WERI-Rb-1 (cell line): ENCODE data around the gene SETD1A.

ENCODE experiments used
- DNase-seq: peaks from one replicate; pipeline ENCODE4 v3.0.0-alpha.2; 2020
- H3K27ac ChIP-seq: fragments of 250-450 bp; sonication (Bioruptor Pico); 2 replicates; pipeline ENCODE4 v1.5.1; 2020; ENCODE audit warnings: mild to moderate bottlenecking, moderate library complexity
- H3K27me3 ChIP-seq: fragments of 250-450 bp; sonication (Bioruptor Pico); 2 replicates; pipeline ENCODE4 v1.5.1; 2021; ENCODE audit warnings: mild to moderate bottlenecking, low read depth, moderate library complexity; ENCODE audit not compliant: insufficient read depth, severe bottlenecking
- H3K36me3 ChIP-seq: fragments of 250-450 bp; sonication (Bioruptor Pico); 2 replicates; pipeline ENCODE4 v1.5.1; 2020; ENCODE audit warnings: mild to moderate bottlenecking, moderate library complexity
- H3K4me3 ChIP-seq: 2 replicates; pipeline ENCODE4 v1.5.1; 2011; ENCODE audit warnings: low read depth, mild to moderate bottlenecking, control low read depth, low read length
- H3K9me3 ChIP-seq: fragments of 250-450 bp; sonication (Bioruptor Pico); 2 replicates; pipeline ENCODE4 v1.5.1; 2021; ENCODE audit warnings: mild to moderate bottlenecking, moderate library complexity; ENCODE audit not compliant: severe bottlenecking
- CTCF ChIP-seq: IDR thresholded peaks from 2 replicates; pipeline ENCODE4 v1.5.1; 2011; ENCODE audit warnings: low read depth, mild to moderate bottlenecking, control low read depth, inconsistent platforms, low read length

The SETD1A gene

GRCh38 chr16:31002862-31003341 lies 45.3 kb downstream of the SETD1A start:
- Histone ChIP-seq H3K9me3 (no peaks in the 10 kb centered on the region), H3K27ac (peak overlapping the region; percentile 87), H3K4me3 (no peak overlapping the region), H3K27me3 (no peaks in the 10 kb centered on the region), H3K36me3 (peaks cover 4% of the 10 kb centered on the region; the same call in 1 of the 2 replicates)
- TF ChIP-seq CTCF: no peak
- peak; percentile 67 for DNase-seq

- Histone ChIP-seq H3K27ac (peak overlapping the region; percentile 87), H3K27me3 (no peaks in the 10 kb centered on the region), H3K36me3 (peaks cover 4% of the 10 kb centered on the region; the same call in 1 of the 2 replicates), H3K9me3 (no peaks in the 10 kb centered on the region), H3K4me3 (no peak overlapping the region)
- TF ChIP-seq CTCF: no peak
- no peak for DNase-seq
Measured at GRCh38 chr16:31003744-31004143, 46.2 kb downstream of the SETD1A start.

GRCh38 chr16:31004658-31005057 lies 47.1 kb downstream of the SETD1A start:
- no peak for TF ChIP-seq CTCF
- Histone ChIP-seq H3K36me3 (peaks cover 4% of the 10 kb centered on the region; the same call in 1 of the 2 replicates), H3K27ac (no peak overlapping the region), H3K27me3 (no peaks in the 10 kb centered on the region), H3K9me3 (no peaks in the 10 kb centered on the region), H3K4me3 (no peak overlapping the region)
- DNase-seq: no peak

GRCh38 chr16:31005350-31006085 lies 48.0 kb downstream of the SETD1A start:
- H3K27me3 ChIP-seq: no peaks in the 10 kb centered on the region
- peaks cover 4% of the 10 kb centered on the region; the same call in 1 of the 2 replicates for H3K36me3 ChIP-seq
- peak overlapping the region; percentile 94 for H3K27ac ChIP-seq
- H3K4me3 ChIP-seq: peak overlapping the region; percentile 2
- H3K9me3 ChIP-seq: no peaks in the 10 kb centered on the region
- peak; percentile 58 for DNase-seq
- no peak for TF ChIP-seq CTCF

- DNase-seq: peak; percentile 85
- no peak for TF ChIP-seq CTCF
- Histone ChIP-seq H3K27me3 (no peaks in the 10 kb centered on the region), H3K9me3 (no peaks in the 10 kb centered on the region), H3K4me3 (peak overlapping the region; percentile 2), H3K36me3 (no peaks in the 10 kb centered on the region), H3K27ac (peak overlapping the region; percentile 94)
Measured at GRCh38 chr16:31006086-31006385, 48.5 kb downstream of the SETD1A start.

GRCh38 chr16:31006589-31006988 lies 49.0 kb downstream of the SETD1A start:
- no peak for TF ChIP-seq CTCF
- peak overlapping the region; percentile 94 for H3K27ac ChIP-seq
- no peaks in the 10 kb centered on the region for H3K27me3 ChIP-seq
- DNase-seq: no peak
- H3K4me3 ChIP-seq: no peak overlapping the region
- no peaks in the 10 kb centered on the region for H3K9me3 ChIP-seq
- no peaks in the 10 kb centered on the region for H3K36me3 ChIP-seq
